Left forelimb (tissue), 1 donor: ENCODE measurements around the gene SMARCD2.

Experiments
- DNase-seq: peaks from one replicate; pipeline ENCODE4 v3.0.0-alpha.2; 2018; ENCODE audit warnings: low spot score

Gene SMARCD2

GRCh38 chr17:63832014-63832413 lies 10.5 kb downstream of the SMARCD2 start:
- DNase-seq = no peak

GRCh38 chr17:63831505-63831904 lies 11.0 kb downstream of the SMARCD2 start:
- no peak for DNase-seq

- no peak for DNase-seq
Measured at GRCh38 chr17:63830904-63831491, 11.5 kb downstream of the SMARCD2 start.

GRCh38 chr17:63830278-63830677 lies 12.2 kb downstream of the SMARCD2 start:
- no peak for DNase-seq

GRCh38 chr17:63828936-63829335 lies 13.5 kb downstream of the SMARCD2 start:
- DNase-seq = no peak

GRCh38 chr17:63827801-63828221 lies 14.7 kb downstream of the SMARCD2 start:
- DNase-seq = no peak

GRCh38 chr17:63827002-63827800 lies 15.3 kb downstream of the SMARCD2 start, which contains the start of the genes FTSJ3 and PSMC5:
Gene FTSJ3, minus strand, starts transcription at chr17:63827663. Its CDS starts 761 bp downstream, at chr17:63826902.
Gene PSMC5, plus strand, starts transcription at chr17:63827431. Its CDS starts 60 bp downstream, at chr17:63827491.
- DNase-seq = peak; percentile 98

GRCh38 chr17:63826468-63827001 lies 15.9 kb downstream of the SMARCD2 start:
- no peak for DNase-seq

GRCh38 chr17:63824362-63824761 lies 18.1 kb downstream of the SMARCD2 start:
- DNase-seq = no peak

- no peak for DNase-seq
Measured at GRCh38 chr17:63823659-63824331, 18.7 kb downstream of the SMARCD2 start.

GRCh38 chr17:63822537-63822936 lies 19.9 kb downstream of the SMARCD2 start:
- no peak for DNase-seq

- no peak for DNase-seq
Measured at GRCh38 chr17:63821804-63822203, 20.7 kb downstream of the SMARCD2 start.

- no peak for DNase-seq
Measured at GRCh38 chr17:63820963-63821561, 21.4 kb downstream of the SMARCD2 start.

GRCh38 chr17:63819585-63820537 lies 22.6 kb downstream of the SMARCD2 start:
- no peak for DNase-seq

GRCh38 chr17:63819131-63819530 lies 23.4 kb downstream of the SMARCD2 start:
- DNase-seq = no peak

- no peak for DNase-seq
Measured at GRCh38 chr17:63817736-63818385, 24.6 kb downstream of the SMARCD2 start.

- no peak for DNase-seq
Measured at GRCh38 chr17:63816669-63817068, 25.8 kb downstream of the SMARCD2 start.

GRCh38 chr17:63816123-63816522 lies 26.4 kb downstream of the SMARCD2 start:
- no peak for DNase-seq

GRCh38 chr17:63809970-63810369 lies 32.5 kb downstream of the SMARCD2 start:
- DNase-seq = no peak

- DNase-seq = no peak
Measured at GRCh38 chr17:63805591-63805990, 36.9 kb downstream of the SMARCD2 start.
